IPS-15b (cell line): ENCODE measurements around the gene ANXA2.
A peak's percentile ranks its signal among the peaks of the same experiment; 100 is the strongest.
"Not testable (repeated sequence)": the region's sequence is repeated elsewhere in the genome, so short reads cannot be mapped to it uniquely, and the experiment has no call there.

Source experiments
- H3K27me3 ChIP-seq: one replicate; pipeline ENCODE4 v1.6.1; 2013; ENCODE audit warnings: low read length; ENCODE audit not compliant: control insufficient read depth, insufficient read depth
- H3K36me3 ChIP-seq: one replicate; pipeline ENCODE4 v1.6.1; 2013; ENCODE audit warnings: low read length; ENCODE audit not compliant: control insufficient read depth, insufficient read depth
- H3K4me1 ChIP-seq: one replicate; pipeline ENCODE4 v1.6.1; 2013; ENCODE audit warnings: mild to moderate bottlenecking, low read length; ENCODE audit not compliant: control insufficient read depth, insufficient read depth
- H3K4me3 ChIP-seq: one replicate; pipeline ENCODE4 v1.5.1; 2013; ENCODE audit warnings: low read depth, low read length
- H3K9ac ChIP-seq: one replicate; pipeline ENCODE4 v1.6.1; 2013; ENCODE audit warnings: low read depth, mild to moderate bottlenecking, low read length
- H3K9me3 ChIP-seq: one replicate; pipeline ENCODE4 v1.6.1; 2013; ENCODE audit warnings: mild to moderate bottlenecking, low read length; ENCODE audit not compliant: control insufficient read depth, insufficient read depth

ANXA2 gene

DNA sequence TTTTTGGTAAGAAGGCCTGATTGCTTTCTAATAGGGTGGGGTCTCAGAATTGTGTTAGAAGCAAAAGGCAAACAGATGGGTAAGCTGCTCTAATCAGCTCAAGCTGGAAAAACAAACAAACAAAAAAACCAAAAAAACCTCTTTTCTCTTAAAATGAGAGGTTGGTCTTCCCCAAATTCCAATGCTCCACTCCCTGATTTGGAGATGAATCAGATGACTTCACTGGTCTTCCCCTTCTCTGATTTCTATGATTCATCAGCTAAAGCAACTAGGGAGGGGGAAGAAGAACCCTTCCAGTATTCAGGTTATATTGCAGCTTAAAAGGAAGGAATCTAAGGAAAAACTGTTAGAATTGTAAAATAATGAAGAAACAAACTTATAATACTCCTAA, 9.6 kb upstream of the ANXA2 start:
- H3K9ac ChIP-seq: no peak overlapping the region
- H3K4me3 ChIP-seq: no peak overlapping the region
- no peaks in the 10 kb centered on the region for H3K9me3 ChIP-seq
- H3K4me1 ChIP-seq: peaks cover 7% of the 10 kb centered on the region
- no peaks in the 10 kb centered on the region for H3K27me3 ChIP-seq
- no peaks in the 10 kb centered on the region for H3K36me3 ChIP-seq

DNA sequence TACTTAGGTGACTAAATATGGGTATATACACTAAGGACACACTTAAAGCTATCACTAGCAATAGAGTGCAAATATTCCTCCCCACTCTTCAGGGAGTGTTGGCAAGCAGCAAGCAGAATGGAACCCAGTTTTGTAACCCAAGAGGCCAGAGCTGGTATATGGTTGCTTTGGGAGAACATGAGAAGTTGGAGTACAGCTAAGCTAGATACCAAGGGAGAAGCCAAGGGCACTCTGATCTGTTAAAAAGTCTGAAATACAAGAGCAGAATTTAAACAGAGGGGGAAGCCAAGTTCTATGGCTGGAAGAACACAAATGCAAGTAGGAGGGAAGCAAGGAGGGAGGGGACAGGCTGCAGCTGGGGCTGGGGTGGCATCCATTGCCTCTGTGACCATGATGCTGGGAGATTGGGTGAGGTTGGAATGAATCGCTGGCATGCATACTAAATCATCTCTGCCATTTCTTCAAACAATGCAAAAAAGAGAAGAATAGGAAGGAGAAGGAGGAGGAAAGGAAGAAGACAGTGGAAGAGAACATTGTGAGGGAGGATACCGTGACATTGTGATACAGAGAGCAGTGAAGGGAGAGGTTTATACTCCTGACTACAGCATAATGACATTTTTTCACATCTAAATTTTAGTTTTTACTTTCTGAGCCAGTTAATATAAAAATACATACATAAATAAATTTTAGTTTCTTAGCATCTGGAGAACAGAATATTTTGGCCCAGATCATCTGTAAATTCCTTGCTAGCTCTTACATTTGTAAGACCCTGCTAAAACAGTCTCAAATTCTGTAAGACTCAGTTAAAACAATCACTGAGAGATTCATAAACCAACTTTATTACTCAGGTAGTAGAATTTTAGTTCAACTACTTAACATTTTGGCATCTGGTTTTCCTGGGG, 9.0 kb upstream of the ANXA2 start:
- Histone ChIP-seq H3K27me3 (no peaks in the 10 kb centered on the region), H3K9ac (no peak overlapping the region), H3K36me3 (no peaks in the 10 kb centered on the region), H3K9me3 (no peaks in the 10 kb centered on the region), H3K4me1 (peaks cover 7% of the 10 kb centered on the region), H3K4me3 (no peak overlapping the region)

DNA sequence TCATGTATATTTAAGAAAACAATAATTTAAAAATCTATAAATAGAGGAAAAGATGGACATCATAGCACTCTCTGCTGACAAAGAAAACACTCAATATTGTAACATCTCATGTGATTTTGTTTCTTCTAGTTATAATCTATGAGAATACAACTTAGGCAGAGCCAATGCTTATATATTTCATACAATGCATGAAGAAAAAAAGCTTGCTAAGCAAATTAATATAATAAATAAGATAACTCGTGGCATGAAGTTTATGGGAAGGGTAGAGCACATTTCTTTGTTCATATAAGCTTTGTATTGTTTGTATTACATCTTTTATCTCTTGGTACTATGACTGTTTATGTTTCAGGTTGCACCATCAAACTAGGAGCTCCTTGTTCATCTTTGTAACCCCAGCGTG, 7.6 kb upstream of the ANXA2 start:
- H3K36me3 ChIP-seq: no peaks in the 10 kb centered on the region
- H3K4me3 ChIP-seq: no peak overlapping the region
- no peaks in the 10 kb centered on the region for H3K9me3 ChIP-seq
- peaks cover 11% of the 10 kb centered on the region for H3K4me1 ChIP-seq
- H3K27me3 ChIP-seq: no peaks in the 10 kb centered on the region
- no peak overlapping the region for H3K9ac ChIP-seq

DNA sequence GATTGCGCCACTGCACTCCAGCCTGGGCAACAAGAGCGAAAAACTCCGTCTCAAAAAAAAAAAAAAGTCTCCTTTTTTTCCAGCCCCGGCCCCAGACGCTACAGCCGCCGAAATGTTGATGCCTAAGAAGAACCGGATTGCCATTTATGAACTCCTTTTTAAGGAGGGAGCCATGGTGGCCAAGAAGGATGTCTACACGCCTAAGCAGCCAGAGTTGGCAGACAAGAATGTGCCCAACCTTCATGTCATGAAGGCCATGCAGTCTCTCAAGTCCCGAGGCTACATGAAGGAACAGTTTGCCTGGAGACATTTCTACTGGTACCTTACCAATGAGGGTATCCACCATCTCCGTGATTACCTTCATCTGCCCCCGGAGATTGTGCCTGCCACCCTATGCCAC, 6.6 kb upstream of the ANXA2 start:
- H3K36me3 ChIP-seq, H3K27me3 ChIP-seq, H3K9me3 ChIP-seq, H3K9ac ChIP-seq, H3K4me3 ChIP-seq: not testable (repeated sequence)
- peaks cover 17% of the 10 kb centered on the region for H3K4me1 ChIP-seq

DNA sequence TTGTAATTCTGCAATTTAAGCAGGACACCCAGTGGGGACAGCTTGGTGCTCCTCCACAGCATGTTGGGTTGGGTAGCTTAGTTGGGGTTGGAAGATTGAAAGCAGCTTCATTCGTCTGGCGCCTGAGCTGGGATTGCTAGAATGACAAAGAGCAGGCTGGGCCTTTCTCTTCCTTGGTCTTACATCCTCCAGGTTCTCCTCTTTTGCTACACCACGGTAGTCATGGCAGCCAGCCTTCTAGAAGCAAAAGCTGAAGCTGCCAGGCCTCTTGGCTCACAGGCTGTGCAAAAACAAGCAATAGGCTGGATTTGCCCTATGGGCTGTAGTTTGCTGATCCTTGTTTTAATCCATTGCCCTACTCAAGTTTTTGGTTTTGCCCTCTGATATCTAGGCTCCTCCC, 3.2 kb upstream of the ANXA2 start:
- H3K4me1 ChIP-seq: peaks cover 21% of the 10 kb centered on the region
- no peak overlapping the region for H3K4me3 ChIP-seq
- H3K36me3 ChIP-seq: no peaks in the 10 kb centered on the region
- no peaks in the 10 kb centered on the region for H3K9me3 ChIP-seq
- H3K27me3 ChIP-seq: peaks cover 14% of the 10 kb centered on the region
- no peak overlapping the region for H3K9ac ChIP-seq

DNA sequence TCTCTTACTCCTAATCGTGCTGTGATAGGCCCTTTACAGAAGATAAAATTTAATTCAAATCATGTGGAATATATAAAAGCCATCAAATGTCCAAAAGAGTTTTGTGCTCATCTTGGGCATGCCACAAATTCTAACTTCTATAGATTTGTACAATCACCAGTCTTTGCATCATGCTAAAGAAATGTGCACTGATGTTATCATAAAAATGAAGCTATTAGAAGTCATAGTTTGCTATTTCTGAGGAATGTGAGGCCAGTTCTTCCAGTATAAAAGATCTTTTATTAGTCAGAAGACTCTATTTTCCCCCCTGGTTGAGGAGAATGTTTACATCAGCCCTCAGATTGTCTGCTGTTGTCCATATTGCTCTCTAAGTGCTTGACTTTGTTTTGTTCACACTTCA, 2.1 kb upstream of the ANXA2 start:
- no peaks in the 10 kb centered on the region for H3K9me3 ChIP-seq
- H3K36me3 ChIP-seq: no peaks in the 10 kb centered on the region
- no peak overlapping the region for H3K9ac ChIP-seq
- peaks cover 14% of the 10 kb centered on the region for H3K27me3 ChIP-seq
- H3K4me1 ChIP-seq: peaks cover 31% of the 10 kb centered on the region
- peak overlapping the region; percentile 56 for H3K4me3 ChIP-seq

DNA sequence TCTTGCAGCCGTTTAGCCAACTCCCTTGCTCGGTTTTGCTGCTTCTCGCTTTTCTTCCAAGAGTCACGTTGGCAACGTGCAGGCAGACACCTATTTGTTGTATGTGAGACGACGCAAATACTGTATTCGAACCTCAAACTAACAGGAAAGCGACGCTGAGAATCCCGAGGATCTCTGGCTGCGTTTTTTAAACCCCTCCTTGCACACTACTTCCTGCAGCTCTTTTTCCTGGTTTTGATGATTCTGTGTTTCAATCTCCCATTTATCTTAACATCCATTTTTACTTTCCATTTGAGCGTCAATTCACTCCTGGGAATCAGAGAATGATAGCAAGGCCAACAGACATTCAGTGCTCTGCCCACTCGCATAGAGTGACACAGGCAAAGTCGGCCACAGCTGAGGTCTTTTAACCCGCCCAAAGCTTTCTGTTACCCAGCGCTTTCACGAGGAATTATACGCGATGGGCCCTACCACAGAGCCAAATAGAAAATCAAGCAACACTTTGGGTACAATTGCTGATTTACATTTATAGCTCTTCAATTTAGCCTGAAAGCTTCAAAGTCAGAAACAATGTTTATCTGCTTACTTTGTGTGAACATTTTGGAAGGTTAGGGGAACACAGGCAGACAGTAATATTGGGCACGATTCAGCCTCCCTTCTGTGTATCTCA, 1.6 kb upstream of the ANXA2 start:
- H3K9ac ChIP-seq: peak overlapping the region; percentile 54

DNA sequence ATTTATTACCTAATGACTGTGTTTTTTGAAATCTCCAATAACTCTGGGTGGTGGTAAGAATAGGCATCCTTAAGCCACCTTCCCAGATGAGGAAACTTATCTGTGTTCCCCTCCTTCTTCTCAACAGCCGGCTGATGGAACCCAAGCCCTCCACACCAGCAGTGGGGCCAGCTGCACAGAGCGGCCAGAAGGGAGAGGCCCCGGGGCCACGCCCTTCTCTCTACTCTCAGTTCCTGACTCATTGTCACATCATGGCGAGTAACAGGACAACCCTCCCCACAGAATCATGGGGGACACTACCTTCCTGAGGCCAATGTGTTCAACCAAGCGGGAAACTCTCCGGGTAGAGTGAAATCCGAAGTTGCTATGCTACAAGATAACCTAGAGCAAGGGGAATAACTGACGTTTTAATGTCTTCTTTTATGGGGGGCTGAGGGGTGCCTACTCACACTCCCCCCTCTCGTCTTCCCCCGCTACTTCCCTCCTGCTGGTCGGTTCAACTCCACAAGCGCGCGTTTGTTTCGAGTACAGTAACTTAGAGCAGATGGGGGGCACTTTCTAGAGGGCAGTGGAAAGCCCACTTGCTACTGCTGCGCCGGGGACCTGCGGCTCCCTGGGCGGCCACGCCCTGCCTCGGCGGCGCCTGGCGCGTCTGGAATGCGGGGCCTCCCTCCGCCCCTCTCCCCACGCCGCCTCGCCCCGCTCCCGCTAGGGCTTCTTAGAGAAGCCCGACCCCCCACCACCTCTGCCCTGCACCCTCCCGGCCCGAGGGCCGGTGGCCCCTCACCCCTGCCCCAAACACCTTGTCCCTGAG, 621 bp downstream of the ANXA2 start:
- H3K9me3 ChIP-seq: no peaks in the 10 kb centered on the region
- H3K4me3 ChIP-seq: peak overlapping the region; percentile 73
- no peaks in the 10 kb centered on the region for H3K36me3 ChIP-seq
- no peak overlapping the region for H3K9ac ChIP-seq
- H3K4me1 ChIP-seq: peaks cover 31% of the 10 kb centered on the region
- peaks cover 14% of the 10 kb centered on the region for H3K27me3 ChIP-seq

More for the DNA sequence above, 1.6 kb upstream of the ANXA2 start:
- peak overlapping the region; percentile 56 for H3K4me3 ChIP-seq
- H3K36me3 ChIP-seq: no peaks in the 10 kb centered on the region
- H3K4me1 ChIP-seq: peaks cover 31% of the 10 kb centered on the region
- H3K27me3 ChIP-seq: peaks cover 14% of the 10 kb centered on the region
- no peaks in the 10 kb centered on the region for H3K9me3 ChIP-seq

DNA sequence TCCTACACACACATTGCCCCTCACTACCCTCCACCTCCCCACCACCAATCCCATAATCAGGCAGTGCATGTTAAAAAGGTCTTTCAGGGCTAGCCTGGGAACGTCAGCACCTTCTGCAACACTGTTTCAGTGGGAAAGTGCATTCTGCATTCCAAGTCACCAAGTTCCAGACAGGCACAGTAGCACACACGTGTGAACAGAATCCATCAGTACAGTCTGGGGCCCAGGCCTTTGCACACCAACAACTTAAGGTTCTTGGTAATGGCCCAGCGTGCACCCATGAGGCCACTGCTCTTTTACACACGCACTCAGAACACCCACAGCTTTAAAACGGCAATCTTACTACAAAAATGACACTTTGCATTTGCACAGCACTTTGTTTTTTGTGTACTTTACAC, 1.2 kb downstream of the ANXA2 start:
- Histone ChIP-seq H3K9me3 (no peaks in the 10 kb centered on the region), H3K4me3 (peak overlapping the region; percentile 73), H3K9ac (no peak overlapping the region), H3K4me1 (peaks cover 37% of the 10 kb centered on the region), H3K36me3 (no peaks in the 10 kb centered on the region), H3K27me3 (peaks cover 14% of the 10 kb centered on the region)

DNA sequence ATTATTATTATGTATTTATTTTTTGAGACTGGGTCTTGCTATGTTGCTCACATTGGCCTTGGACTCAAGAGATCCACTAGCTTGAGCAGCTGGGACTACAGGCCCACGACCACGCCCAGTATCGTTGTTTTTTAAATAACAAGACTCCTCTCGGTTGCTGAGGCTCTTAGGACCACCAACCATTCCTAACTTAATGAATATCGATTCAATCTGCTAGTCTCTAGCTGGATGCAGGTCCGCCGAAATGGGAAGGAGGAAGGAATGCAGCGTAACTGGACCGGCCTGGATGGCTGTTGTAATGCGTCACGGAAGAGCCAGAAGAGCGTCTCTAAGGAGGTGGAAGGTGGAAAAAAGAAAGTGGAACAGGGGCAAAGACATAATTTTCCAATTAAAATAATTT, 1.7 kb downstream of the ANXA2 start:
- Histone ChIP-seq H3K4me1 (peaks cover 41% of the 10 kb centered on the region), H3K9me3 (no peaks in the 10 kb centered on the region), H3K4me3 (peak overlapping the region; percentile 73), H3K36me3 (no peaks in the 10 kb centered on the region), H3K9ac (no peak overlapping the region), H3K27me3 (peaks cover 14% of the 10 kb centered on the region)

DNA sequence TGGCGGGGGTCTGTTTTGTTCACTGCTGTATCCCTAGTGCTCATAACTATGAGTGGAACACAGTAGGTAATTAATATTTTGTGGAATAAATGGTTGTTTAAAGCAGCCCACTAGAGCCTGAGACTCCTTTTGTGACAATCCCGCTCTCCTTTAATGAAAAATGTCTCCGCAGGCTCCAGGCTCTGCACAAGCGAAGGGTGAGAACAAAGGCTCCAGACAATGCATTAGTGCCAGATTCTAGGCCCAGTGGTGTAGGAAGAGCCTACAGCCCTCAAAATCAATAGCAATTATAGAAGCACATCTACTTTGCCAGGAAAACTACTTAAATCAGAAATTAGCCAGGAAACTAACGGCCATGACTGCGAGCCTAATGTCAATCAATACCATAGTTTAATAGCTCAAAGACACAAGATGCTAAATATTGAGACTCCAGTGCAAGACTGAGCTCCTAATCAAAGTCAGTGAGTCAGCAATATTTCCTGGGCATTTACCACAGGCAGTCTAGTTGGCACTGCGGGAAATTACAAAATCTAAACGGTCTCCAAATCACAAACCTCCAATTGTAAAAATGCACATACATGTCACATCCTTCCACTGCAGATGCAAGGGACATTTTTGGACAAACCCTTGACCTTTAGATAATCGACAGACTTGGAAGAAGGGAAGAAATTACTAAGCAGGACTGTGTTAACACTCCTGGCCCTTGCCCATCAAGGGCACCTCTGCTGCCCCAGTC, 2.3 kb downstream of the ANXA2 start:
- Histone ChIP-seq H3K4me1 (peaks cover 43% of the 10 kb centered on the region), H3K9me3 (no peaks in the 10 kb centered on the region), H3K36me3 (no peaks in the 10 kb centered on the region), H3K27me3 (peaks cover 14% of the 10 kb centered on the region), H3K9ac (no peak overlapping the region), H3K4me3 (no peak overlapping the region)
